Stimulated activated effector memory CD8-positive, alpha-beta T cell treated with anti-CD3 and anti-CD28 coated beads, Interleukin-12 subunit alpha, Interleukin-12 subunit beta, amount 100 ng/mL, for 72 hours (primary cell): ENCODE measurements around the gene CKS1B.

ENCODE experiments used
- ATAC-seq: fragments of 150-1000 bp; cut with Tn5 transposase; 2 replicates; pipeline ENCODE4 v1.10.0; 2021
- DNase-seq, 2 donors: peaks; one replicate each; pipeline ENCODE4 v3.0.0; 2021 to 2022; ENCODE audit warnings: low spot score in 2 of 2
- H3K27ac Mint-ChIP-seq: one replicate; pipeline ENCODE4 v1.8.0; 2022; ENCODE audit warnings: mild to moderate bottlenecking, mixed read lengths
- H3K36me3 Mint-ChIP-seq: one replicate; pipeline ENCODE4 v1.8.0; 2022; ENCODE audit warnings: mild to moderate bottlenecking, mixed read lengths
- H3K4me1 Mint-ChIP-seq: one replicate; pipeline ENCODE4 v1.8.0; 2022; ENCODE audit warnings: mixed read lengths
- H3K4me3 Mint-ChIP-seq: one replicate; pipeline ENCODE4 v1.8.0; 2022; ENCODE audit warnings: mild to moderate bottlenecking, mixed read lengths
- H3K9me3 Mint-ChIP-seq: one replicate; pipeline ENCODE4 v1.8.0; 2022; ENCODE audit warnings: mixed read lengths

CKS1B gene

GRCh38 chr1:155007251-155007828 is 32.9 kb downstream of the CKS1B start:
- no peaks in the 10 kb centered on the region for H3K9me3 Mint-ChIP-seq
- peaks cover 70% of the 10 kb centered on the region for H3K4me1 Mint-ChIP-seq
- peak overlapping the region; percentile 91 for H3K27ac Mint-ChIP-seq
- no peak for DNase-seq
- H3K4me3 Mint-ChIP-seq, result peak overlapping the region; percentile 93
- H3K36me3 Mint-ChIP-seq, result peaks cover 7% of the 10 kb centered on the region
- no peak for ATAC-seq

DNA sequence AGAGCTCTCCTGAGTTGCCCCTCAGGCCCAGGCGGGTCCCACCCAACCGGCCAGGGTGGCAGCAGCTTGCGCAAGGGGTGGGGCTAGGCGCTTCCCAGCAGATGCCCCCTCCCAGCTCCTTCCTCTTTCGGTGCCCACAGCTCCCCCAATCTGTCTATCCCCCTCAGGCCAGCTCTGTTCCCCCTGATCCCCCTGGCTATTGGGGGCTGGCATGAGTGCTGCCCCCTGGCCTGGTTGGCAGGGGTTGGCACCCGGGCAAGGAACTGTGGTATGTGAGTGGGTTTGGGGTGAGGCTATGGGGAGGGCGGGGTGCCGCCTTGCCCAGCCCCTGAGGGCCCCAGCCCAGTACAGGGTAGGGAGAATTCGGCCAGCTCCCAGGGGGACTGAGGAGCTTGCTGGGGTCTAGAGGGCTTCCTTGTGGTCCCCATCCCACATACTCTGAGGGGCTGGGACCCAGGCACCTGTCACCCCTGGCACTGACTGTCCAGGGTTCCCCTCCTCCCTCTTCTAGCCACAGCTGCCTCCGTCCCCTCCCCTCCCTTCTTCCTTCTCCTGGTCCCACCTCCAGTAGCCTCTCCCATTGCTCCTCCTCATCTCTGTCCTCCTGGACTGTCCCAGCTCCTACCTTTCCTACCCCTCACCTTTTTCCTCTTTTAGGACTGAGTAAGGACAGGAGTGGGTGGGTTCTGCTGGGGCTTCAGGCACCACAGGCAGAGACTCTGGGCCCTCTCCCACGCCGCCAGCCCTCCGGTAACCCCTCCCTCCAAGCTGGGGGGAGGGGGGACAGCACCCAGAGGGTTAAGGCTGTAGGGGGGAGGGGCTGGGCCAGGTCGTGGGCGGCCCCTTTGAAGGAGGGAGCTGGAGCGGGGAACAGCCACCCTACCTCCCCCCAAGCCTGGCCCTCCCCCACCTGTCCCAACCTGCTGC is 33.8 kb downstream of the CKS1B start:
- Mint-ChIP-seq H3K27ac (peak overlapping the region; percentile 97), H3K9me3 (no peaks in the 10 kb centered on the region), H3K4me1 (peaks cover 76% of the 10 kb centered on the region), H3K4me3 (peak overlapping the region; percentile 74), H3K36me3 (peaks cover 11% of the 10 kb centered on the region)
- DNase-seq (no peak), ATAC-seq (no peak)

DNA sequence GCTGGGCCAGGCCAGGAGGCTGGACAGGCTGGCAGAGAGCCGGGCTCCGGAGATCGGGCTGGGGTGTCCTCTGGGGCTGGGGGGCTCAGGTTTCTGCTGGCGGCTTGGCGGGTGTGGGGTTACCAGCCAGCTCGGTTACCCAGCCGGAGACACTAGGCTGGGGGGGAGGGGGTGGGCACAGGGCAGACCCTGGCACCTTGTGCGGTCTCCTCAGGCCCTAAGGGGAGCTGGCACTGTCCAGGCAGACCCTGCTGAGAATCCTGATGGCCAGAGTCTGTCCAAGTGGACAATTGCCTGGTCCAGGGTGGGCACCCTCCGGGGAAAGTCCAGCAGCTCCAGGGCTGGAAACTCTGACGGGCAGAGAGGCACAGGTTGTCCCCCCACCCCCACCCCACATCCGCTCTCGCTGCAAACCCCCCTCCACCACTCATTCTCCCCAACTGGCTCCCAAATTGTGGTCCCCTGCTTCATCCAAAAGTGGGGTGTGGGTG is 34.8 kb downstream of the CKS1B start:
- Mint-ChIP-seq H3K27ac (peak overlapping the region; percentile 97), H3K9me3 (no peaks in the 10 kb centered on the region), H3K4me1 (peaks cover 74% of the 10 kb centered on the region), H3K36me3 (peaks cover 11% of the 10 kb centered on the region), H3K4me3 (peak overlapping the region; percentile 74)
- ATAC-seq (no peak), DNase-seq (no peak)

- no peak for DNase-seq
- peaks cover 13% of the 10 kb centered on the region for H3K36me3 Mint-ChIP-seq
- peak overlapping the region; percentile 97 for H3K27ac Mint-ChIP-seq
These were observed 35.3 kb downstream of the CKS1B start for GRCh38 chr1:155009742-155010141.

GRCh38 chr1:155010211-155010918 is 35.9 kb downstream of the CKS1B start:
- peak overlapping the region; percentile 74 for H3K4me3 Mint-ChIP-seq
- H3K9me3 Mint-ChIP-seq, result no peaks in the 10 kb centered on the region
- peaks cover 67% of the 10 kb centered on the region for H3K4me1 Mint-ChIP-seq

More at GRCh38 chr1:155009742-155010141, 35.3 kb downstream of the CKS1B start:
- Mint-ChIP-seq H3K9me3 (no peaks in the 10 kb centered on the region), H3K4me3 (peak overlapping the region; percentile 74), H3K4me1 (peaks cover 70% of the 10 kb centered on the region)
- ATAC-seq, result no peak

GRCh38 chr1:155011004-155011416 is 36.5 kb downstream of the CKS1B start:
- Mint-ChIP-seq H3K9me3 (no peaks in the 10 kb centered on the region), H3K36me3 (peaks cover 26% of the 10 kb centered on the region), H3K4me1 (peaks cover 67% of the 10 kb centered on the region), H3K27ac (peak overlapping the region; percentile 97), H3K4me3 (peak overlapping the region; percentile 74)
- DNase-seq, result no peak
- ATAC-seq, result no peak

More at GRCh38 chr1:155010211-155010918, 35.9 kb downstream of the CKS1B start:
- DNase-seq (no peak), ATAC-seq (no peak)
- peaks cover 20% of the 10 kb centered on the region for H3K36me3 Mint-ChIP-seq
- H3K27ac Mint-ChIP-seq, result peak overlapping the region; percentile 97

DNA sequence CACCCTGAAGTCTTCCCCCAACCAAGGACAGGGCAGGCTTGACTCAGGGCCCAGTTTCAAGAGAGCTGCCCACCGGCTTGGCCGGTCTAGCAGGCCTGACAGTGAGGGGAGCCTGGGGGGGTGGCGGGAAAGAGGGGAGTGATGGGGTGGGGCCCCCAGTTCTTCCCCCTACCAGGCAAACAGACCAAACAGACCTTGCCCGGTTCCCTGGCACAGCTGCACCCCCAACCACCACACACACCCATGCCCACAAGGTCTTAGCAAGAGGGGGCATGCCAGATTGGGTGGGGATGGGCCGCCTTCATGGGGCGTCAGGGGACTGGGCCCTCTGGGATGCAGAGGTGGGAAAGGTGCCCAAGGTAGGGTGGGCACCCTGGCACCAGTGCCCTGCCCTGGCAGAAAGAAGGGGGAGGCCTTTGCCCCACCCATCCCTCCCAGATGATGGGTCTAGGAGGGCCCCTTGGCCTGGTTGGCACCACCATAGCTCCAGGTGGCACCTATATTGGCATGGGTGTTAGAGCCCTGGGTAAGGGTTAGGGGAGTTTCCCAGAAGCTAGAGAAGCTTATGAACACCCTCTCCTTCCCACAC is 37.0 kb downstream of the CKS1B start:
- Mint-ChIP-seq H3K27ac (peak overlapping the region; percentile 97), H3K36me3 (peaks cover 31% of the 10 kb centered on the region), H3K4me1 (peaks cover 67% of the 10 kb centered on the region), H3K4me3 (peak overlapping the region; percentile 74), H3K9me3 (no peaks in the 10 kb centered on the region)
- DNase-seq, result no peak
- no peak for ATAC-seq

DNA sequence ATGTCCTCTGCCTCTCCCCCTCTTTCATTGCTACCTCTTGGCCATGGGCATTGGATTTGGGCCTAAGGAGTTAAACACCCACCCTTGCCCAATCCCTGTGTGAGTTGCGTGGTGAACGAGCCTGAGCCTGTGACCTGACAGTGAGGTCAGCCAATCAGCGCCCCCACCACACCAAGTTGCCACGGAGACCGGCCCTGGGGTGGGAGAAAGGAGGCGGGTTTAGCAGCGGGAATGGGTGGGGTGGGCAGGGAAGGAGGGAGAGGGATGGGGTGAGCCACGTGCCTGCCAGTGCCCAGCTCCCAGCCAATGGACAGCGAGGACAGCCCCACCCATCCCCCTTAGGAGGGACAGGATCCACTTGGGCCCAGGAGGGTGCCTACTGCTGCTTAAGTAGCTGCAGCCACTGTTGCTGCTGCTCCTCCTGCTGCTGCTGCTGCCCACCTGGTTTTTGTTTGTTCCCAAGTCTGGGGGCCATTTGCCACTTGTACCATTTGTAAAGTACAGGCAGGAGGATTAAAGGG is 37.6 kb downstream of the CKS1B start:
- H3K9me3 Mint-ChIP-seq, result no peaks in the 10 kb centered on the region
- peaks cover 37% of the 10 kb centered on the region for H3K36me3 Mint-ChIP-seq
- no peak overlapping the region for H3K4me3 Mint-ChIP-seq
- no peak for DNase-seq
- peak overlapping the region; percentile 88 for H3K27ac Mint-ChIP-seq
- H3K4me1 Mint-ChIP-seq, result peaks cover 66% of the 10 kb centered on the region
- ATAC-seq, result no peak

GRCh38 chr1:155012776-155013602 is 38.5 kb downstream of the CKS1B start:
- DNase-seq (no peak), ATAC-seq (no peak)
- peak overlapping the region; percentile 23 for H3K4me3 Mint-ChIP-seq
- H3K4me1 Mint-ChIP-seq, result peaks cover 68% of the 10 kb centered on the region
- H3K36me3 Mint-ChIP-seq, result peaks cover 38% of the 10 kb centered on the region
- H3K9me3 Mint-ChIP-seq, result no peaks in the 10 kb centered on the region
- H3K27ac Mint-ChIP-seq, result peak overlapping the region; percentile 88

GRCh38 chr1:155013632-155014031 is 39.2 kb downstream of the CKS1B start:
- ATAC-seq, result no peak
- no peaks in the 10 kb centered on the region for H3K9me3 Mint-ChIP-seq
- peak overlapping the region; percentile 23 for H3K4me3 Mint-ChIP-seq
- H3K36me3 Mint-ChIP-seq, result peaks cover 40% of the 10 kb centered on the region
- DNase-seq, result no peak
- peaks cover 66% of the 10 kb centered on the region for H3K4me1 Mint-ChIP-seq
- peak overlapping the region; percentile 88 for H3K27ac Mint-ChIP-seq

- Mint-ChIP-seq H3K36me3 (peaks cover 53% of the 10 kb centered on the region), H3K4me3 (no peak overlapping the region), H3K27ac (no peak overlapping the region)
These were observed 40.4 kb downstream of the CKS1B start for GRCh38 chr1:155014709-155015508.

DNA sequence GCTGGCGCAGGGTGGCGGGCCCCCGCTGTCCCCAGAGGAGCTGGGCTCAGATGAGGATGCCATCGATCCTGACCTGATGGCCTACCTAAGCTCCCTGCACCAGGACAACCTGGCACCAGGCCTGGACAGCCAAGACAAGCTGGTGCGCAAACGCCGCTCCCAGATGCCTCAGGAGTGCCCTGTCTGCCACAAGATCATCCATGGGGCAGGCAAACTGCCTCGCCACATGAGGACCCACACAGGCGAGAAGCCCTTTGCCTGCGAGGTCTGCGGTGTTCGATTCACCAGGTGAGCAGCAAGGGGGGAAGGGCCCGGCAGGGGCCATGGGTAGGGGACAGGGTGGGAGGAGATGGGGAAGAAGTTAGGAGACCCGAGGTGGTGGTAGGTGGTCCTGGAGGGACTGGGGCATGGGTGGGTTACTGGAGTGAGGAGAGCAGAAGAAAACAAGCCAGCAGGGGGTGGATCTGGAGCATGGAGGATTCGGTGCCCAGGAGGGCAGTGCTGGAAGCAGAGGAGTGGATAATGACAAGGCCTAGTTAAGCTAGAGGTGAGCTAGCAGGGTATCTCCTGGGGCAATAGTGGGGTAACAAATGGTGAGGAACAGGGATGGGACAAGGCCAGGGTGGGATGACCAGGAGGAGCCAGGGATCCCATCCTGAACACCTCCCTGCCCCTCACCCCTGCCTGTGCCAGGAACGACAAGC is 41.2 kb downstream of the CKS1B start:
- Mint-ChIP-seq H3K9me3 (no peaks in the 10 kb centered on the region), H3K36me3 (peaks cover 61% of the 10 kb centered on the region), H3K4me3 (no peak overlapping the region), H3K4me1 (peaks cover 60% of the 10 kb centered on the region), H3K27ac (peak overlapping the region; percentile 78)
- no peak for DNase-seq
- no peak for ATAC-seq

More at GRCh38 chr1:155014709-155015508, 40.4 kb downstream of the CKS1B start:
- no peaks in the 10 kb centered on the region for H3K9me3 Mint-ChIP-seq
- no peak for DNase-seq
- peaks cover 66% of the 10 kb centered on the region for H3K4me1 Mint-ChIP-seq
- ATAC-seq, result no peak
